H1 (cell line): ENCODE results near the gene GNAI2. TPM values are rescaled to one million over a fixed set of nuclear protein-coding genes. Genes with fewer than 3 reads are reported as not detected.

Source experiments
- CBX8 ChIP-seq: fragments of 300-800, 300-1000 bp; sonication (generic); IDR thresholded peaks from 2 replicates; pipeline ENCODE4 v1.7.1; 2016; ENCODE audit warnings: low read depth, low read length, borderline replicate concordance
- CEBPB ChIP-seq: IDR thresholded peaks from 2 replicates; pipeline ENCODE4 v1.6.1; 2012; ENCODE audit warnings: low read depth, low read length
- CHD7 ChIP-seq: fragments of 300-600 bp; sonication (generic); IDR thresholded peaks from 2 replicates; pipeline ENCODE4 v1.7.1; 2012; ENCODE audit warnings: low read length, moderate library complexity, mild to moderate bottlenecking, inconsistent platforms; ENCODE audit not compliant: insufficient replicate concordance
- E2F6 ChIP-seq: IDR thresholded peaks from 2 replicates; pipeline ENCODE4 v1.6.1; 2012; ENCODE audit warnings: inconsistent platforms
- HDAC2 ChIP-seq, 2 experiments: fragments of 300-600 bp in 1 of 2; sonication (generic) in 1 of 2; IDR thresholded peaks; 2 replicates each; pipeline ENCODE4 v1.6.1; 2011 to 2012; ENCODE audit warnings: low read depth in 2 of 2, low read length in 2 of 2, mild to moderate bottlenecking in 2 of 2, moderate library complexity in 2 of 2, borderline replicate concordance in 1 of 2, inconsistent platforms in 1 of 2
- MAFK ChIP-seq: IDR thresholded peaks from 2 replicates; pipeline ENCODE4 v1.6.1; 2012; ENCODE audit warnings: low read depth, mild to moderate bottlenecking, improper control_type of control experiment, low read length
- SAP30 ChIP-seq: fragments of 300-600 bp; sonication (generic); IDR thresholded peaks from 2 replicates; pipeline ENCODE4 v1.7.1; 2012; ENCODE audit warnings: low read length, moderate library complexity, mild to moderate bottlenecking, inconsistent platforms; ENCODE audit not compliant: insufficient read depth, insufficient replicate concordance
- TBP ChIP-seq: IDR thresholded peaks from 2 replicates; pipeline ENCODE4 v1.6.1; 2011; ENCODE audit warnings: low read depth, low read length, improper control_type of control experiment
- TCF12 ChIP-seq: IDR thresholded peaks from 2 replicates; pipeline ENCODE4 v1.6.1; 2011; ENCODE audit warnings: low read depth, mild to moderate bottlenecking, low read length
- polyA plus RNA-seq, 7 experiments: library from polyadenylated mRNA; depleted of rRNA in 3 of 7; stranded (reverse) in 5 of 7; unstranded in 2 of 7; fragments of >200 nt in 5 of 7; fragments of 200-250 nt in 2 of 7; gene quantifications; 1 replicate in 5 of 7; 2 replicates in 1 of 7; 4 replicates in 1 of 7; pipeline versions ENCODE4 v1.2.1 to v1.2.3, GENCODE V29; 2011 to 2013; ENCODE audit warnings: missing spikeins in 2 of 7, mixed read lengths in 2 of 7
- total RNA-seq: library from RNA; stranded (reverse); fragmentation: NEBNext Ultra II Directional; extraction: Animal tissue kit (Norgen Biotek cat#: 25700); gene quantifications from 2 replicates; pipeline ENCODE4 v1.2.1, GENCODE V29; 2021

Gene GNAI2
- total and polyA plus RNA-seq, 2 of the 8 experiments (the other 6 are each of a cell fraction or from before 2014, with no cell fraction given) = 168 to 539 TPM

GRCh38 chr3:50245831-50246516 lies 10.0 kb downstream of the GNAI2 start (continued):
- peak; percentile 92 to 96 for TF ChIP-seq HDAC2 (IDR thresholded peaks at IDR 0.05; ENCODE audit: borderline replicate concordance in 1 of 2, low read depth in 2 of 2, low read length in 2 of 2)
- TF ChIP-seq E2F6 = peak; percentile 47
- no peak; the same call in 1 of the 2 replicates for TF ChIP-seq TCF12
- TF ChIP-seq TBP = peak; percentile 47; the same call in 1 of the 2 replicates
- no peak for TF ChIP-seq CBX8
- no peak; the same call in 1 of the 2 replicates for TF ChIP-seq MAFK
- TF ChIP-seq CHD7 = no peak
- TF ChIP-seq CEBPB = no peak
- no peak for TF ChIP-seq SAP30
